ENCODE results near the gene CHMP4B.

The CHMP4B gene

GRCh38 chr20:33826270-33826897 is 15.2 kb downstream of the CHMP4B start:
- Histone ChIP-seq H3K4me2 (peak overlapping the region; percentile 11; the same call in 1 of the 2 replicates), H3K4me3 (IDR thresholded peaks at IDR 0.05; ENCODE audit: insufficient read depth, low read depth, low read length) (no peak overlapping the region), H3K79me2 (ENCODE audit: insufficient read depth, low read depth) (peaks cover 100% of the 10 kb centered on the region), H3K9ac (no peak overlapping the region), H4K20me1 (ENCODE audit: insufficient read depth) (peaks cover 41% of the 10 kb centered on the region), H3K36me3 (ENCODE audit: insufficient read depth) (no peaks in the 10 kb centered on the region; the same call in 1 of the 2 replicates), H2AFZ (ENCODE audit: low read depth) (no peak overlapping the region), H3K27ac (no peak overlapping the region), H3K4me1 (ENCODE audit: low read depth, poor library complexity, severe bottlenecking) (peaks cover 90% of the 10 kb centered on the region), H3K27me3 (ENCODE audit: insufficient read depth, low read depth) (no peaks in the 10 kb centered on the region)
- no peak for TF ChIP-seq CTCF (conservative IDR thresholded peaks at IDR 0.05; ENCODE audit: low read depth, low read length)

- H3K4me2 ChIP-seq = peak overlapping the region; percentile 11; the same call in 1 of the 2 replicates
- peaks cover 83% of the 10 kb centered on the region for H3K4me1 ChIP-seq (ENCODE audit: low read depth, poor library complexity, severe bottlenecking)
Measured at GRCh38 chr20:33827109-33827508, 16.0 kb downstream of the CHMP4B start.

GRCh38 chr20:33827634-33828325 is 16.6 kb downstream of the CHMP4B start:
- H3K4me3 ChIP-seq (IDR thresholded peaks at IDR 0.05; ENCODE audit: insufficient read depth, low read depth, low read length) = no peak overlapping the region
- no peak overlapping the region; the same call in 1 of the 2 replicates for H3K9ac ChIP-seq
- no peak overlapping the region; the same call in 1 of the 2 replicates for H3K27ac ChIP-seq
- no peaks in the 10 kb centered on the region for H3K27me3 ChIP-seq (ENCODE audit: insufficient read depth, low read depth)
- H3K79me2 ChIP-seq (ENCODE audit: insufficient read depth, low read depth) = peaks cover 100% of the 10 kb centered on the region
- peaks cover 41% of the 10 kb centered on the region for H4K20me1 ChIP-seq (ENCODE audit: insufficient read depth)
- TF ChIP-seq CTCF (conservative IDR thresholded peaks at IDR 0.05; ENCODE audit: low read depth, low read length) = no peak
- no peaks in the 10 kb centered on the region; the same call in 1 of the 2 replicates for H3K36me3 ChIP-seq (ENCODE audit: insufficient read depth)
- H3K4me1 ChIP-seq (ENCODE audit: low read depth, poor library complexity, severe bottlenecking) = peaks cover 78% of the 10 kb centered on the region
- H2AFZ ChIP-seq (ENCODE audit: low read depth) = no peak overlapping the region
- H3K4me2 ChIP-seq = peak overlapping the region; percentile 11; the same call in 1 of the 2 replicates

More at GRCh38 chr20:33827109-33827508, 16.0 kb downstream of the CHMP4B start:
- Histone ChIP-seq H3K4me3 (IDR thresholded peaks at IDR 0.05; ENCODE audit: insufficient read depth, low read depth, low read length) (no peak overlapping the region), H3K9ac (no peak overlapping the region; the same call in 1 of the 2 replicates), H3K27me3 (ENCODE audit: insufficient read depth, low read depth) (no peaks in the 10 kb centered on the region), H4K20me1 (ENCODE audit: insufficient read depth) (peaks cover 41% of the 10 kb centered on the region), H3K79me2 (ENCODE audit: insufficient read depth, low read depth) (peaks cover 100% of the 10 kb centered on the region), H3K36me3 (ENCODE audit: insufficient read depth) (no peaks in the 10 kb centered on the region; the same call in 1 of the 2 replicates), H2AFZ (ENCODE audit: low read depth) (no peak overlapping the region), H3K27ac (no peak overlapping the region)
- TF ChIP-seq CTCF (conservative IDR thresholded peaks at IDR 0.05; ENCODE audit: low read depth, low read length) = no peak

- Histone ChIP-seq H2AFZ (ENCODE audit: low read depth) (no peak overlapping the region), H3K4me2 (no peak overlapping the region), H3K4me3 (IDR thresholded peaks at IDR 0.05; ENCODE audit: insufficient read depth, low read depth, low read length) (no peak overlapping the region), H3K27ac (no peak overlapping the region; the same call in 1 of the 2 replicates), H3K9ac (no peak overlapping the region), H3K27me3 (ENCODE audit: insufficient read depth, low read depth) (no peaks in the 10 kb centered on the region), H4K20me1 (ENCODE audit: insufficient read depth) (peaks cover 41% of the 10 kb centered on the region), H3K36me3 (ENCODE audit: insufficient read depth) (no peaks in the 10 kb centered on the region; the same call in 1 of the 2 replicates), H3K79me2 (ENCODE audit: insufficient read depth, low read depth) (peaks cover 100% of the 10 kb centered on the region), H3K4me1 (ENCODE audit: low read depth, poor library complexity, severe bottlenecking) (peaks cover 72% of the 10 kb centered on the region)
- TF ChIP-seq CTCF (conservative IDR thresholded peaks at IDR 0.05; ENCODE audit: low read depth, low read length) = no peak
Measured at GRCh38 chr20:33828326-33828844, 17.2 kb downstream of the CHMP4B start.

Data from KMS-11 (cell line).